Testis (tissue), 2 donors: ENCODE measurements around the gene TIMM10.

ENCODE experiments used
- CTCF ChIP-seq, 3 experiments: fragments of 450-650 bp in 2 of 3; fragments of 200-600 bp in 1 of 3; sonication (generic) in 1 of 3; IDR thresholded peaks; one replicate each; pipeline ENCODE4 v1.5.1; 2016 to 2019; ENCODE audit warnings: antibody characterized with exemption in 3 of 3, mild to moderate bottlenecking in 2 of 3, moderate library complexity in 1 of 3
- POLR2A ChIP-seq: fragments of 450-650 bp; IDR thresholded peaks from one replicate; pipeline ENCODE4 v1.6.1; 2017; ENCODE audit warnings: antibody characterized with exemption, mild to moderate bottlenecking, moderate library complexity

- TF ChIP-seq CTCF (IDR thresholded peaks at IDR 0.05) = no peak
- TF ChIP-seq POLR2A = no peak
Observed at GRCh38 chr11:57555393-57555792, 24.8 kb upstream of the TIMM10 start.
